ENCODE measurements around the gene FRMD4A. TPM values are rescaled to one million over a fixed set of nuclear protein-coding genes. Genes with fewer than 3 reads are reported as not detected.
A peak's percentile ranks its signal among the peaks of the same experiment; 100 is the strongest.

The FRMD4A gene
- polyA plus RNA-seq, 1 donor, result 35.1 TPM

DNA sequence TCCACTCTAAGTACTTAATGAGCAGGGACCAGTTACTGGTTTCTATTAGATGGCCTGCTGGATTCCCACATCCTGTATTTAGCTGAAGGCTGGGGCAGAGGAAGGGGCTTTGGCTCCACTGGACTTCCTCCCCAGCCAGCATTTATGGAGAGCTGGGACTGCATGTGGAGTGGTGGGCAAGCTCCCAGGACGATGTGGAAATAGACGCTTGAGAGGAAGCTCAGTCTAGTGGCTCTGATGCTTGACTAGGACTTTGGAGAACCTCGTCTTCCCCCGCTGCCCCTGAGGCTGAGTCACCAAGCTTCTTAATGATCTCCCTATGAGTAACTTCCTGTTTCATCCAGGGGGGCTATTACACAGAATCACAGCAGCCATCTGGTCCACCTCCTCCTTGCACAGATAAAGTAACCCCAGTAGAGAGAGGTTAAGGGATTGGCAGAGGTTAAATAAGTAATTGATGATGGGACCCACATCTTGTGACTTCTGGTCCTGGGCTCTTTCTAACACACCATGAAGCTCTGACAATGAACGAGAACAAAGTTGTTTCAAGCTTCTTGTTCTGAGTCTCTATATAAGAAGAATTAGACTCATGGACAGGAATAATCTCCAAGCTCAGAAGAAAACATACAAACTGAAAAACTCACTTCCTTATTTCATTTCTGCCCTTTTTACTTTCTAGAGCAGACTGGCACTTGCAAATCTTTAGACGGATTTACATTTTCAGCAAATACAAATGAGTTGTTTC, 617.7 kb downstream of the FRMD4A start:
- no peak for DNase-seq

DNA sequence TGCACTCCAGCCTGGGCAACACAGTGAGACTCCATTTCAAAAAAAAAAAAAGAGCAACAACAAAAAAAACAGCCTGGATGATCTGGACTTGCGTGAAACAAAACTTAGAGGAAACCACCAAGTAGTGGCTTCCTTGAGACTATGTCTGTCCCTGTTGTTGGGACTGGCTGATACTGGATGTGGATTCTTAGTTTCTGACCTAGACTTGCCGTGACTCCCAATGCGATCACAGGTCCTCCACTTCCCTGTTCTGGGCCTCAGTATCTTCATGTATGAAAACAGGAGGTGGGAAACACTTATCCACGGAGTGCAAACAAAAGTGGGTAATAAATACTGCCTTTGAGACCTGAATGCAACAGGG, 618.3 kb downstream of the FRMD4A start:
- no peak for DNase-seq

DNA sequence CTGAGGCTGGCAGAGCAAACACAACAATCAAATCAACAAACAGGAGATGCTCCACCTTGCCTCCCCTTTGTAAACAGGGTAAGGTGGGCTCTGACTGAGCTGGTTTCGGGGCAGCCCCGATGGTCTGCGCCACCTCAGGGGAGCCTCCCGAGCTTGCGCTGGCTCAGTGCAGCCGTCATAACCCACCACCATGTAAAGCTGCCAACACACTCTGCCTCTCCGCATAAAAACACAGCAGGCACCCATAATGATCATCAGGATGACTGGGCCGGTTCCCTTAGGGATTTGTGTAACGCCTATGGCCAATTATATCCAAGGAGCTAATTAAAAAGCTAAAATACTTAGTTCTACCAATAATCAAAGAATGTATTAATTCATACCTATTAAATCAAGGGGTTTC, 619.4 kb downstream of the FRMD4A start:
- DNase-seq, result no peak

DNA sequence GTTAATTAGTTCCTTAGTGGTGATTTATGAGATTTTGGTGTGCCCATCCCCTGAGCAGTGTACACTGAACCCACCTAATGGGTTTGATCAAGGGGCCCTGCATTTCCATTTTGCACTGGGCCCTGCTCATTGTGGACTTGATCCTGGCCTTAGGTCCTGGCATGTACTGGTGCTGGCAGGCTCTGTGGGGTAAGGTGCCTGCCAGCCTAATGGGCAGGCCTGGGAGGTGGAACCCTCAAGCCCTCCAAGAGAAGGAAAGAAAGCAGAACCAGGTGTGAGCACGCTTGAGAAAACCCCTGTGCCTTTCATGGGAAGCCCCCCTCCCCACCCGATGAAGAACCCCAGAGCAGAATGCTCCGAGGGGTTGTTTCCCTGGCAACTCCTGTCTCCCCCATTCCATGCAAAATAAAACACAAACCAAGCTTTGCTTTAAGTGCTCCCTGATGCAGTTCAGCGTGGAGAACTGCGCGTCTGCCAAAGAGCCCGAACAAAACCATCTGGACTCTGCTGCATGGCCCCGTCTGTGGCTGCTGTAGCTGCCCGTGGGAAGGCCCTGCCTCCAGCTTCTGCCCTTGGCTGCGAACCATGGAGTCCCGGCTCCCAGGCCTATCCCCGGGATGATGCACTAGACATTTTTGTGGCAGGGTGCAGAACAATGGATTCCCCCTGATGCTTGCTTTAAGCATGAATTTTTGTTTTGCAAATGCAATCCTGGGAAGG, 620.6 kb downstream of the FRMD4A start:
- no peak for DNase-seq

DNA sequence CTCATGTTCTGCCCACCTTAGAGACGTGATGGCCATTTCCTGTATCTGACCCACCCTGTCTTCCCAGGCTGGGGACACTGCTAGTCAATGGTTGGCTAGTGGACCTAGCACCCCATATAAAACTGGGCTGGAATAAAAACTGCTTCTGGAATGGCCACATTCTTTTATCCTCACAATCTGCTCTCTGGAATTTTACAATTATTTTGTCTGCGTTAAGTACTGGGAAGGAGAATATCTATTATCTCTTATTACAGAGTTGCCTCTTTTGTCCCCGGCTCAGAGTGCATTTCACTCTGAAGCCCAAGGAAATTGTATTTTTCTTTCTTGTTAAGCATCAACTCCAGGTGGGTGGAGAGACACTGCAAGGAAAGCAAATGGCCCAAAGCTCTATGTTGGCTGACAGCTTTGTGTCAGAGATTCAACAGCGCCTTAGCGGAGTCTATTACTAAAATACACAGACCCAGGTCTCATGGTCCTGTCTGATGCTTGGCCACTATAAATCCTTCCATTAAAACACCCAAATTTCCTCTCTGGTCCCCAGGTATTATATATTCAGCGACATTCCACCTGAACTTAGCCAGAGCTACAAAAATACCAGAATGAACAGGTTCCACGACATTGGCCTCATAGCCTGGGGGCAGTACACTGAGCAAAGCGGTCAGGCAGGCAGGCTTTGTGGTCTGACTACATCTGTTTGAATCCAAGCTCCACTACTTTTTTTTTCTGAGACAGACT, 622.3 kb downstream of the FRMD4A start:
- no peak for DNase-seq

DNA sequence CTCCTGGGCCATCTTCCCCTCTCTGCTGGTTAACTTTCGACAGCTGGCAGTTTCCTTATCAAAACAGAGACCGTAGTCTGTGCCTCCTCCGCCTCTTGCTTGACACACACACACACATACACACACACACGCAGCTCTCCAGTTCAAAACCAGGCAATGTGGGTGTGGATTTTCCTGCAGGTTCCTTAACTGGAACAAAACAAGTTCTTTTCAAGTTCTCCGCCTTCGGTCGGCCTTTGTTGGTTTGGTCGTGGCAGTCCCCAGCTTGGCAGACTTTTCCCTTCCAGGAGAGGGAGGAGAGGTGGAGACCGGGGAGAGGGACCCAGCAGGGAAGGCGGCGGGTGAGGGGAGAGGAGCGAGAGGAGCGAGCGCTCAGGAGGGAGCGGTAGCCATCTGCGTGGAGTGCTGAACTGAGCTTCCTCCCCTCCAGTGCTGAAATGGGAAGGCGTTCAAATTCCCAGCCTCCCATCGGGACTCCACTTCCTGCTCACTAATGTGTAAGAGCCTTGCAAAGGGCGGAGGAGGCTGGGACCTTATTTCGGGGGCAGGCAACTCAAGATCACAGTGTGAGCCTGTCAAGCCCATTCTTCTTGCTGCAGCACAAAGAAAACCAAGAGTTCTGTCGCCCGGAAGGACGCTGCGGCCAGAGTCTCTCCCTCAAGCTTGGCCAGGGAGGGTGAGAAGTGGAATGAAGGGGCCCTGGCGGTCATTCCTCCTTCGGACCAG, 623.4 kb downstream of the FRMD4A start:
- peak; percentile 91 for DNase-seq

DNA sequence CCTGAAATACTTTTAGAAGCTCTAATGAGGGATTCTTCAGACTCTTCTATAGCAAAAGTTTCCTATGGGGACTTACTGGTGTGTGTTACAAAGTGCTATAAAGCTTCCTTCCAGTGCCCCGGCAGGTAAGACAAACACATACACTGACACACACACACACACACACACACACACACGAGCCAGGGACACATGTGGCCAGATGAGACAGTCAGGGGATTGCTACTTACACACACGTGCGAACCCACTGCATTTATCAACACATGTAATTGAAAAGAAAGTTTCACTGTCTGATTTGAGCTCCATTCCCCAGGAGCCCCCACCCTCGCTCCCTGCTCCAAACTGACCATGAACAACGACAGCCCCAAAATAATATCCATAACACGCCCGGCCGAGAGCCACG, 624.1 kb downstream of the FRMD4A start:
- DNase-seq, result no peak

DNA sequence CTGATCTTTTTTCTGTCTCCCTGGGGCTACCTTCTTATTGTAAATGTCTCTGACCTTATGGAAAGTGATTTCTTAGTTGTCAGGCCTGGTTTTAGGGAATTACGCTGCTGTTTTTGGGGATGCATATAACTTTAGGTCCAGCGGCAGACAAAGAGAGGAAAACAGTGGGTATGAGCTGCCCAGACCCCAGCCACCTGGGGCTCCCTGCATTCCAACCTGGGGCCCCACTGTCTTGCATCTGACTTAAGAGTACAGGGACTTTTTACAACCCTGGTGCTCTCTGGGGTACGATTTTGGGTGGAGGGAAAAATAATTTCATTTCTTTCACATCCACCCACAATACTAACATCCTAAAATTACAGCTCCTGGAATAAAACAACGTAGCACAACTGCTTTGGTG, 624.5 kb downstream of the FRMD4A start:
- no peak for DNase-seq

DNA sequence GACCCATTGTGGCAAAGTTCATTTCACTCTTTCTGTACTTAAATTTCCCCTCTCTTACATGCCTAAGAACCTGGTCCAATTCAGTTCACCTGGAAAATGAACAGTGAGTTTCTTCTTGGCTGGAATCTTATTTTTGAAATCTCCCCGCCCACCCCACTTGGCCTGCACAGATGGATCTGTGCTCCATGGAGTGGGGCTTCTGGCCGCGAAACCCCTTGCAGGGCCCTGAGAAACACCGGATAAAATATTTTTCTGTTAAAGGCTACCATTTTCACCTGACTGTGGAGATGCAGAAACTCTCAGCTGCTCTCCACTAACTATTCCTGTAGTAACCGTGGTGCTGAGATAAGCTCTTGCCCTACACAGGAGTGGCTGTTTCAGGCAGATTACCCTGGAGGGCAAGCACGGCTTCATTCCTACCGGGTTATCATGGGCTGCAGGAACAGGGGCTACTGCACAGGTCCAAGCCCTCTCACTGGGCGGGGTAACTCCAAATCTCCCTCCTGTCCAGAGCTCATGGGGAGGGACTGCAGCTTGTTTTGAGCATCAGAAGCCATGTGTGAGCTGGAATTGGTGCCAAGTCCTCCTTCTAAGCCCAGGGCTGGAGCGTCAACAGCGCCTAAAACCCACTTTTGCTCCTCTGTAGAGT, 625.1 kb downstream of the FRMD4A start:
- DNase-seq, result peak; percentile 64

DNA sequence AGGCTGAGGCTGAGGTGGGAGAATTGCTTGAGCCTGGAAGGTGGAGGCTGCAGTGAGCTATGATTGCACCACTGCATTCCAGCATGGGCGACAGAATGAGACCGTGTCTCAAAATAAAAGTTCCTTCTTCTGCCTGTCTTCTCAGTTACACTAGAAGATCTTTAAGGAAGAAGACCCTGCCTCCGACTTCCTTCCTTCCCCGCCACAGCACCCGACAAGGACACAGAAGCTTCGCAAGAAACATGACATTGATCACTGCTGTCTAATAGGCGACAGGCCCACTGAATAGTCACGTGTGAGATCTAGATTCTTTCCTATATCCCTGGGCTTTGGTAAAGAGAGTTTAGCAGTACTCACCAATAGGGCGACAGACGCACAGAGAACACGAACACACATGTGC, 625.8 kb downstream of the FRMD4A start:
- no peak for DNase-seq

DNA sequence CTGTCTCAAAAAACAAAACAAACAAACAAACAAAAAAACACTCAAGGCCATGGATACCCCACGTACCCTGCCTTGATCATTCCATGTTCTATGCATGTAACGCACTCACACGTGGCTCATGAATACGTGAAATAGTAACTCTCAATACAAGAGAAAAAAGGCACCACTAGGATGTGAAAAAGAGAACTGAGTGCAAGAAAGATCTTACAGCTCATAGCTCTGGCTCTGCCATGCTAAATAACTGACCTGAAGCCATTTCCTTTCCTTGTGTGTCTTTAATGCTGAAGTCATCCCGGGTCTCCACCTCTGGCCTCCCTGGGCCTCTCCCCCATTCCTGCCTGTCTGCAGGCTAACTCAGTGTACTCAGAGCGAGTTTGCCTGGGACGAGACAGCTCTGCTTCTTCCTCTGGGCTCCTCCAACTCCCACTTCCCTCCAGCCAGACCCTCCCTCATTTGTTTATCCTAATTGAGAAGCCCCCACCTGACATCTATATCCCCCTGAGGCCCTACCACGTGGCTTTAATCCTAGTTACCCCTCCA, 626.7 kb downstream of the FRMD4A start:
- no peak for DNase-seq

DNA sequence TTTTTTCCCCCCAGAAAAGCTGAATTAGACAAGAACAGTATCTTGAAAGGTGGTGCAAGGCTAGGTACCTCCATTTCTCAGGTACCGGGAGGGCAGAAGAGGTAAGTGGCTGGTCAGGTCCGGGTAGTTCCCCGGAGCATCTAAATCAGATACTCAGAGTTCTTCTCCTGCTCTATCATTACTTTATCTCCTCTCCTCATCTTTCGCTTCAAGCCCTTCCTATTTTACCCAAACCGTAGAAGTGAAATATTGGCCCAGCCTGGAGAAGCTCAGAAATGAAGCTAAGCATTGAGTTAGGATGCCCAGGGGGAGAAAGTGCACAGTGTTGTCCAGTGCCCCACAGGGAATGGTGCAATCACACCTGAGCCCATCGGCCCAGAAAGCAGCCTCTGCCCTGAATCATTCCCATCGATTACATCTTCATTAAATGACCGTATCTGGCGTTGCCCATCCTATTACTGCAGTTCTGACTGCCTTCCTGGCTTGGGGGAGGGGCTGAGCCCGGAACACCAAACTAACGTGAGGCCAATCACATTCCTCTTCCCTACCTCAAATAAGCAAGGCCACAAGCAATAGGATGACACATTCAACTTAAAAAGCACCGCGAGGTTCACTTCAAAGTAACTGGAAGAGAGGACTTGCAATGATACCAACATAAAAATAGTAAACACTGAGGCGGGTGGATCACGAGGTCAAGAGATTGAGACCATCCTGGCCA, 627.5 kb downstream of the FRMD4A start:
- no peak for DNase-seq

DNA sequence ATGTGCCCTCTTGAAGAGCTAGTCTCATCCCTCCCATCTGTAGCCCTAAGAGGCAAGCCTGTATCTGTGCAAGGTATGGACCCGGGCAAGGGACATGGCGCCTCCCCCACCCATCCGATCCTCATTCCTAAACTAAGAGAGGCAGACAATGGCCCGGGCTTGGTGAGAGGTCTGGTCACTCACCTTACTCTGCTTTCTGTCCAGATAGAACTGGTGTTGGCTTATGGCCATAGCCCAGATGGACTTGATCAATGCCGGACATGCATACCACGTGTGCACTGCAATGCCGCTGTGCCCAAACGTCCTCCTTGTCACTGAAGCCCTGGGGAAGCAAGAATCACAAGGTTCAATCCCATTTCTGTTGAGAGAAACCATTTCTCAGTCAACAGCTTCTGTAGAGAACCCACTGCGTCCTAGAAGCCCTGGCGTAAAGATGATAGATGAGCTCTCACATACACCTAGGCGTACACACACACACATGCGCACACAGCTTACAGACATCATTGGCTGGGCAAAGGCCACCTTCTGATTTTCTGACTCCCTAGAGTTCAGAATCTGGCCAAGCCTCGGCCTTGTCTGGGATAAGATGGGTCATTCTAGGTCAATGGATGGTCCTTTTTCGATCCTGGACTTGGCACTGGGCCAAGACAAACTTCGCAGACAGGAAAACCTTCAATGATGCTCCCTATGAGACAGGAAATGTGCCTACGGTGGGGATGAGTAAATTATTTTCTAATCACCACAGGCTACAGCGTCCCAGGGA, 629.4 kb downstream of the FRMD4A start:
- DNase-seq, result no peak

DNA sequence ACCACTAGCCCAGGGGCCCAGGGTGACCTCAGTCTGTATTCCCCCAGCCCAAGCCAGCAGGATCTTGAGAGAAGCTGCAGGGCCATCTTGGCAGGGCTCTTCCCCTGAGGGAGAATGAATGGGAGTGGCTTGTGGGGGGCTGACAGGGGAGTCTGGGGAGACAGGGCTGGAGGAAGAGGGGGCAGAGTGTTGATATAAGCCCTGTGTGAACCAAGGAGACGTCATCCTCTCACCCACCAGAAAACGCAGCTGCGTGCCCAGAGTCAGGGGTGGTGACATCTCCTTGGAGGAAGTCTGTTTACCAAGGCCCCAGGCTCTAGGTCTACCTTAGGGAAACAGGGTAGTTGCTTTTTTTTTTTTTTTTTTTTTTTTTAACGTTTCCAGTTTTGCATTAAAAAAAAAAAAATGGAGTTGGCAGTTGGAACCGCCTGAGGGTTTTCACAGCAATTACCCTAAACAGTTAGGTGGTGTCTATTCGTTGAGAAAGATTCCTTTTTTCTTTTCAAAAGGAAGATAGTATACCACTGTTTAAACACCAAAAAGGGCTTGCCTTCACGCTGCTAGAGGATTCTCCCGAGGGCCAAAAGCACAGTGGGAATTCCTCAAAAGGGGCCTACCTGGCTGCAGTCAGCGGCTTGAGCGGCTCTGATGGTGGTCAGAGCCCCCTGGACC, 630.1 kb downstream of the FRMD4A start:
- DNase-seq, result no peak

DNA sequence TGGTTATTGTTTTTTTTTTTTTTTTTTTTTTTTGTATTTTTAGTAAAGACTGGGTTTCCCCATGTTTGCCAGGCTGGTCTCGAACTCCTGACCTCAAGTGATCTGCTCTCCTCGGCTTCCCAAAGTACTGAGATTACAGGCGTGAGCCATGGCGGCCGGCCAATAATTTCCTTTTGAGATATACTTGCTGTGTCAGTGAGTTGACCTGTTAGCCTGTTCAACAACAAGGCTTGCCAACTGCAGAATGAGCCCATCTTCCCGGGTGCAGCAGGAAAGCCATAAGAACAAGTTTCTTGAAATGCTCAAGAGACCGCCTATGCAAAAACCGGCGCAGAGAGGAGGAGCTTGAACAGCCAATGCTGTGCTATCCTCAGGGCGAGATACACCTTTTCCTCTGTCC, 631.5 kb downstream of the FRMD4A start:
- DNase-seq, result no peak

DNA sequence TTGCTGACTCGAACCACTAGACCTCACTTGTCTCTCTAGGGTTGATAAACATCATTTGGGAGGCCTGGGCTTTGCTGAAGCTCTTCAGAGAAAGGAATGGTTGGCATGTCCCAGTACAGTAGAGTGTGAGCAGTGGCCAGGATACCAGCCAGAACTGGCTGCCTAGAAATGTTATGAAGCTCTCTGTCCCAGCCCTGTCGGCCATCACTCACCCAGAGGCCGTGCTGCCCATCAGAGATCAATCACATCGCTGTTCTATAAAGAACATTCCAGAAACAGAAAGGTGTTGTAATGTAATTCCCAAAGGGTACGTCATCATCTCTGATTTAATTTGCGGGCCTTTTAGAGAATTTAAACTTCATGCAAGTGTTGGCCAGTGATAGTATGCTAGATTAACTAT, 632.5 kb downstream of the FRMD4A start:
- DNase-seq, result no peak

DNA sequence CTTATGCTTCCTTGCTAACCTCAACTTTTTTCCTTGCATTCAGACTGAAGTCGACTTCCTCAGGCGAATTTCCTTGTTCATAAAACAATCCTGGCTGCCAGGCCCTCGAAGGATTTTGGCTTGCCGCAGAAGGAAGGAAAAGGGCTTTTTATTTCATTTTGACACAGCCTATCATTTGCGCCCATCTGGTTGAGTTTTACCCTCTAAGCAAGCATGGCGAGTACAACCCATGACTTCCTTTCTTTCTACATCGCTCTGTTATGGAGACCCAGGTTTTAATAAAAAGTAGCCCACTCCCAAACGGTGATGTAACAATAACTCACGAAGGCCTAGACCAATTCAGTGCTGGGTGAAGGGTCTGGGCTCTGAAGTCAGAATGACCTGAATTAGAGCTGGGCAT, 634.7 kb downstream of the FRMD4A start:
- DNase-seq, result no peak

DNA sequence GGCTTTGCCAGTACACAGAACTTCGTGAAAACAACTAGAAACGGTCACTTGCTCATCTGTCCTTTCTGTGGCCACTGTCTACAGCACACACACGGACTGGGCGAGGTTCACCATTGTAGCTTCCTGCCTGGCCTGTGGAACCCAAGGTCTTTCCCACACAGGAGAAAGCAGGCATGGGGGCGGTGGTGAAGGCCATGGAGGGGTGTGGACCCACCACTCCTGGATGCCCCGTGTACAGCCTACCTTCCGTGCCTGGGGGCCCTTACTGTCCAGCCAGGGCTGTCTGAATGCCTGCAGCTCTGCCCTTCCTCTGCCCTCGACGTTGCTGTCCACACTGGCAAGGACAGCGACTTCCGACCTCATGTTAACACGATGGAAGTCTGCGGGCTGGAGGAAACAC, 635.1 kb downstream of the FRMD4A start:
- DNase-seq, result no peak

DNA sequence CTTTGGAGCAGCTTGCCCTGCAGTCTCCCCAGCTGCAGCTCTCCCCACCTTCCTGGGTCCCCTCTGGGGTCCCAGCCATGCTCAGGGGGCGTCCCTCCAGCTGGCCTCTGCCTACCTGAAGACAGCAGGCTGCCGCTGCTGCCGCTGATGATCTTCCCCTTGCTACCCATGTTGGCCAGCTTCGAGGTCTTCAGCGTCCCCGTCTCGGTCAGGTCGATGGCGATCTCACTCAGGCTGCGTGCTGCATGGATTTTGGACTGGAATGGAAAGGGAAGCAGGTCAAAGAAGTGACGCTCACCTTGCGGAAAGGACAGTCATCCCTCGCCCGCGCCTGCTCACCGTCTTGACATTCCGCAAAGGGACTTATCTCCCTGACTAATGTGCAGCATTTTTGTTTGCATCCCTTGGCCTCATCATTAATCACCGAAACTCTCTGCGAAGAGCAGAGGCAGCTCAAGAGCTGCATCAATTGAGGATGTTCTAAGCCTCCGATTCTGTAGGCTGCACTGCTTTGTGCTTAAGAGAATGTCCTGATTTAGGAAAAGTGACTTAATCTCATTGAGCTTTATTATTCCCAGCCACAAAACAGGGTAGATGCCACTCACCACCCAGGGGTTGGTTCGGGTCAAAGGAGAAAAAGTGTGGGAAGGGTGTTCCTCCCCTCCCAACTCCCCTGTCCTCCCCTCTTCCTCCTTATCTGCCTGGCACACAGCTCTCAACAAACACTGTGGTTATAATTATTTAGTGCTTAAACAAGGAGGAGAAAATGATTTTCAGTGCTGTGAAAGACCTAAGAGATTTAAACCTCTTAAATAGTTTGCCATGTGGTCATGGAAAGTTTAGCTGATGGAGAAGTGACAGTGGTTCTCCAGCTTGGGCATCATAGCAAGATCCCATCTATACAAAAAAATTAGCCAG, 636.7 kb downstream of the FRMD4A start:
- no peak for DNase-seq

Measured in hindlimb muscle (tissue), 1 donor.